MCF 10A (cell line): ENCODE measurements around the gene APOO. TPM values are rescaled to one million over a fixed set of nuclear protein-coding genes. Genes with fewer than 3 reads are reported as not detected.

ENCODE experiments used
- BruUV-seq: library from RNA; stranded (reverse); fragments of 400-500 nt; replicated peaks from 2 replicates; lab custom pipeline; 2021; lab: Mats Ljungman, UMichigan
- CTCF ChIA-PET: fragments of 300-600 bp; sonication (Branson Sonifier 250); formaldehyde crosslinking; extraction: SDS; loops from one replicate; lab custom pipeline; 2021; ENCODE audit warnings: antibody characterized with exemption, inconsistent platforms; lab: Yijun Ruan, JAX
- POLR2A ChIA-PET: fragments of 300-600, 350-650 bp; sonication (Branson Sonifier 250); formaldehyde crosslinking; extraction: SDS; loops from one replicate; lab custom pipeline; 2020; ENCODE audit warnings: antibody characterized with exemption, inconsistent platforms; lab: Yijun Ruan, JAX
- DNase-seq: peaks from one replicate; pipeline ENCODE4 v3.0.0-alpha.2; 2018; ENCODE audit not compliant: unreplicated experiment
- H3K27ac Mint-ChIP-seq: one replicate; pipeline ENCODE4 v1.8.0; 2022; ENCODE audit warnings: mild to moderate bottlenecking, low read depth, mixed read lengths; ENCODE audit not compliant: unreplicated experiment
- H3K27me3 Mint-ChIP-seq: one replicate; pipeline ENCODE4 v1.8.0; 2022; ENCODE audit warnings: mixed read lengths; ENCODE audit not compliant: insufficient read depth, unreplicated experiment
- H3K36me3 Mint-ChIP-seq: one replicate; pipeline ENCODE4 v1.8.0; 2022; ENCODE audit warnings: mild to moderate bottlenecking, moderate library complexity, mixed read lengths; ENCODE audit not compliant: insufficient read depth, unreplicated experiment
- H3K4me1 Mint-ChIP-seq: one replicate; pipeline ENCODE4 v1.8.0; 2022; ENCODE audit warnings: mixed read lengths; ENCODE audit not compliant: insufficient read depth, unreplicated experiment
- H3K4me3 Mint-ChIP-seq: one replicate; pipeline ENCODE4 v1.8.0; 2022; ENCODE audit warnings: mild to moderate bottlenecking, moderate library complexity, mixed read lengths; ENCODE audit not compliant: unreplicated experiment
- H3K9me3 Mint-ChIP-seq: one replicate; pipeline ENCODE4 v1.8.0; 2022; ENCODE audit warnings: mixed read lengths; ENCODE audit not compliant: unreplicated experiment
- intact Hi-C: fragments of 100-400 bp; cut with micrococcal nuclease; formaldehyde crosslinking; loops from 2 replicates; pipeline ENCODE4 v1.14.1; 2022
- total RNA-seq: library from RNA; stranded (reverse); gene quantifications from 2 replicates; pipeline ENCODE4 v1.2.3, GENCODE V29; 2022
- TF ChIP-seq, protein P1 (sequence below): fragments of 200-600 bp; IDR thresholded peaks from one replicate; pipeline ENCODE4 v1.8.0; 2022; ENCODE audit warnings: antibody characterized with exemption, mild to moderate bottlenecking; ENCODE audit not compliant: unreplicated experiment

APOO gene
- total RNA-seq, 1 experiment from 2014 or later: 35.9 TPM

- Mint-ChIP-seq H3K4me1 (no peaks in the 10 kb centered on the region), H3K27ac (no peak overlapping the region), H3K36me3 (no peaks in the 10 kb centered on the region), H3K27me3 (peaks cover 56% of the 10 kb centered on the region), H3K4me3 (no peak overlapping the region), H3K9me3 (no peaks in the 10 kb centered on the region)
- DNase-seq: no peak
- POLR2A ChIA-PET: no interaction called here
- BruUV-seq: no TSS peak
- TF ChIP-seq, protein P1, sequence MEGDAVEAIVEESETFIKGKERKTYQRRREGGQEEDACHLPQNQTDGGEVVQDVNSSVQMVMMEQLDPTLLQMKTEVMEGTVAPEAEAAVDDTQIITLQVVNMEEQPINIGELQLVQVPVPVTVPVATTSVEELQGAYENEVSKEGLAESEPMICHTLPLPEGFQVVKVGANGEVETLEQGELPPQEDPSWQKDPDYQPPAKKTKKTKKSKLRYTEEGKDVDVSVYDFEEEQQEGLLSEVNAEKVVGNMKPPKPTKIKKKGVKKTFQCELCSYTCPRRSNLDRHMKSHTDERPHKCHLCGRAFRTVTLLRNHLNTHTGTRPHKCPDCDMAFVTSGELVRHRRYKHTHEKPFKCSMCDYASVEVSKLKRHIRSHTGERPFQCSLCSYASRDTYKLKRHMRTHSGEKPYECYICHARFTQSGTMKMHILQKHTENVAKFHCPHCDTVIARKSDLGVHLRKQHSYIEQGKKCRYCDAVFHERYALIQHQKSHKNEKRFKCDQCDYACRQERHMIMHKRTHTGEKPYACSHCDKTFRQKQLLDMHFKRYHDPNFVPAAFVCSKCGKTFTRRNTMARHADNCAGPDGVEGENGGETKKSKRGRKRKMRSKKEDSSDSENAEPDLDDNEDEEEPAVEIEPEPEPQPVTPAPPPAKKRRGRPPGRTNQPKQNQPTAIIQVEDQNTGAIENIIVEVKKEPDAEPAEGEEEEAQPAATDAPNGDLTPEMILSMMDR: no peak
- CTCF ChIA-PET: interaction anchor here (0.6 to 1.2 kb wide), 2 partner anchors 33 to 61 kb away, joined by 3 to 4 read pairs; no protein-coding TSS in a partner anchor
- intact Hi-C loops: no loop called here
These were observed 27.4 kb upstream of the APOO start for GRCh38 chrX:23935106-23935505.

GRCh38 chrX:23932046-23932445 is 24.3 kb upstream of the APOO start:
- BruUV-seq: no TSS peak
- CTCF ChIA-PET: interaction anchor here (0.5 to 0.6 kb wide), 2 partner anchors 82 to 120 kb away, joined by 3 read pairs; no protein-coding TSS in a partner anchor
- H3K4me1 Mint-ChIP-seq: no peaks in the 10 kb centered on the region
- TF ChIP-seq, protein P1: no peak
- H3K27me3 Mint-ChIP-seq: peaks cover 48% of the 10 kb centered on the region
- no peaks in the 10 kb centered on the region for H3K9me3 Mint-ChIP-seq
- H3K36me3 Mint-ChIP-seq: no peaks in the 10 kb centered on the region
- intact Hi-C loops: no loop called here
- no peak overlapping the region for H3K27ac Mint-ChIP-seq
- no peak for DNase-seq
- POLR2A ChIA-PET: no interaction called here
- no peak overlapping the region for H3K4me3 Mint-ChIP-seq

DNA sequence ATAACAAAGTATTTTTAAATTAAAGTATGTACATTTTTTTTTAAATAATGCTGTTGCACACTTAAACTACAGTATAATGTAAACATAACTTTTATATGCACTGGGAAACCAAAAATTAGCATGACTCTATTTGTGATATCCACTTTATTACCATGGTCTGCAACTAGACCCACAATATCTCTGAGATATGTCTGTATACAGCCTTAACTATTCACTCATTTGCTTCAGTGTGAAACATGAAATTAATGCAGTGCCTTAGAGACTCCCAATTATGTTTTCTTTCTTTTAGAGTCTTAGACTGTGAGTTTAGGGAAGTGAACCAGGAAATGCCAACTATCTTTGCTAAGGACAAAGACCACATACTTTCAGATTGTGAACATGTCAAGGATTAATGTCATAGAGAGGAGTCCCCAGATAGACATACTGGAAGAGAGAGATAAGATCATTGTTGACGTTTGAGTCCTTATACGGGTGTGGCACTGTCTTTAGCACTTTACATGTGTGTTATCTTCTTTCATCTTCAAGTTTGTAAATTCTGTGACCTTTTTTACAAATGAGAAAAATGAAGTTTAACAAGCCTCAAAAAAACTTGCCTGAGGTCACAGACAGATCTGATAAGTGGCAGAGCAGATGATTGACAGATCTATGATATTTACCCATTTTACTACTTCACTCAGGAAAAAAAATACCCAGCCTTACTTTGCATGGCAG is 23.3 kb upstream of the APOO start:
- intact Hi-C loops: no loop called here
- POLR2A ChIA-PET: no interaction called here
- no TSS peak for BruUV-seq
- no peak overlapping the region for H3K27ac Mint-ChIP-seq
- no peaks in the 10 kb centered on the region for H3K4me1 Mint-ChIP-seq
- no peaks in the 10 kb centered on the region for H3K36me3 Mint-ChIP-seq
- H3K9me3 Mint-ChIP-seq: no peaks in the 10 kb centered on the region
- H3K27me3 Mint-ChIP-seq: peaks cover 38% of the 10 kb centered on the region
- H3K4me3 Mint-ChIP-seq: no peak overlapping the region
- CTCF ChIA-PET: interaction anchor here (0.5 to 0.6 kb wide), 2 partner anchors 83 to 119 kb away, joined by 3 read pairs; no protein-coding TSS in a partner anchor
- no peak for DNase-seq
- TF ChIP-seq, protein P1: no peak

DNA sequence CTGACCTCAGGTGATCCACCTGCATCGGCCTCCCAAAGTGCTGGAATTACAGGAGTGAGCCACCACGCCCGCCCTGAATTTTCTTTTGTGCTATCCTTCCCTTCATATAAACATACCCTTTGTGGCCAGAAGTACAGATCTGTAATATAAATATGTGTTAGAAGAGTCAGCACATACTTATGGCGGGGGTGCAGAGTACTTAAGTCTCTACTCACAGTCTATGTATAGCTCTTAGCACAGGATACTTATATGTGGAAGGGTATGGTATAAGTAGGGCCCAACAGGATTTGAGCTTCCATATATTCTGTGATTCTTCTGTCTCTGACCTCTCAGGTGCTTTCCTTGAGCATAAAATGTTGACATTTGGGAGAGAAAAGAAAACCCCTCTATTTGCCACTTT is 18.3 kb upstream of the APOO start:
- ChIA-PET POLR2A (interaction anchor here (1.1 kb wide), 1 partner anchor 100 kb away, joined by 3 read pairs; no protein-coding TSS in a partner anchor), CTCF (no interaction called here)
- H3K27me3 Mint-ChIP-seq: peaks cover 30% of the 10 kb centered on the region
- H3K27ac Mint-ChIP-seq: no peak overlapping the region
- intact Hi-C loops: no loop called here
- H3K4me1 Mint-ChIP-seq: no peaks in the 10 kb centered on the region
- no peak for DNase-seq
- H3K36me3 Mint-ChIP-seq: no peaks in the 10 kb centered on the region
- no TSS peak for BruUV-seq
- TF ChIP-seq, protein P1: no peak
- H3K9me3 Mint-ChIP-seq: no peaks in the 10 kb centered on the region
- H3K4me3 Mint-ChIP-seq: no peak overlapping the region
